ENCODE data around the gene GPR151. TPM values are rescaled to one million over a fixed set of nuclear protein-coding genes. Genes with fewer than 3 reads are reported as not detected.
"Not testable (repeated sequence)": the region's sequence is repeated elsewhere in the genome, so short reads cannot be mapped to it uniquely, and the experiment has no call there.

Gene GPR151
- total RNA-seq (2014; rRNA removed), result not detected in 2 replicates
- not detected for polyA plus RNA-seq (2012)

GRCh38 chr5:146516151-146516475 is at the start of gene GPR151:
Gene GPR151 (minus strand): TSS chr5:146516190. CDS start chr5:146516113, 77 bp downstream.
- no peak for DNase-seq (ENCODE audit: low read depth)

GRCh38 chr5:146564007-146564762 is 48.2 kb upstream of the GPR151 start:
- no peak for DNase-seq (ENCODE audit: low read depth)

DNA sequence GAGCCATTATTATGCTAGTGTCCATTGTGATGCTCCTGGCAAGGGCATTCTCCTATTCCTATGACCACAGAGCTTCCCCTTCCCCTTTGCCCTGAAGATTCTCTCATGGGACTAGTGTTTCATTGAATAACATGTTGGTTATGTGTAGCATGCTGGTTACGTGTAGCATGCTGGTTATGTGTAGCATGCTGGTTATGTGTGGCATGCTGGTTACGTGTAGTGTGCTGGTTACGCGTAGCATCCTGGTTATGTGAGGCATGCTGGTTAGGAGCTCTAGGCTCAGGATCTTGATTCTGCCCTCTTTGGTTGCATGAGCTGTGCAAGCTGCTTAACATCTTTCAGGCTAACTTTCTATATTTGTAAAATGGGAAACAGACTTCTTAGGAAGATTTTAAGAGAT is 46.5 kb upstream of the GPR151 start:
- no peak for DNase-seq (ENCODE audit: low read depth)

GRCh38 chr5:146561711-146562110 is 45.7 kb upstream of the GPR151 start:
- DNase-seq (ENCODE audit: low read depth), result no peak

DNA sequence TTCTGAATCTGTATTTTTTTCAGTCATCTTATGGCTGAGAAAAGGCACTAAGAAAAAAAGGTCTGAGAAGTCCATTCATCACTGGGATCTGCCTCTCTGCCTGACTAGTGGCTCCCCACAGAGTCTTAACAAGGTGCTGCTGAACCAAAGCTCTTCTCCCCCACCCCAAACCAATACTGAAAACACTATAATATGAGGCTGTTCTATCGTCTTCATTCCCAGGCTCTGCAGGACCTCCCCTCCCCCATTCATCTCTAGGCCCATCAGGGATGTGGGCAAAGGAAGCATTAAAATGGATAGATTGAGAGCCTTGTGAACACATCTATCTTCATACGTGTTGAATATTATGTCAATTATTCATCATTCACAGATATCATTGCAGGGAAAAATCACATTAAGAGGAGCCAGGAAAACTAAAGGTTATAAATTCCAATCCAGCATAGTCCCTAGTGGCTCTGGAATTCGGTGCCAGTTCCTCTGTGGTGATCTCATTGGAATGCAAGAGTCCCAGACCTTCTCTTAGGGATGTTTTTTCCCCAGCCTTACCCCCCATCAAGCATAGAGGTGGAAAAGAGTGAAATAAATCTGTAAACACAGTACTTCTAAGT is 44.3 kb upstream of the GPR151 start:
- peak; percentile 8 for DNase-seq (ENCODE audit: low read depth)

DNA sequence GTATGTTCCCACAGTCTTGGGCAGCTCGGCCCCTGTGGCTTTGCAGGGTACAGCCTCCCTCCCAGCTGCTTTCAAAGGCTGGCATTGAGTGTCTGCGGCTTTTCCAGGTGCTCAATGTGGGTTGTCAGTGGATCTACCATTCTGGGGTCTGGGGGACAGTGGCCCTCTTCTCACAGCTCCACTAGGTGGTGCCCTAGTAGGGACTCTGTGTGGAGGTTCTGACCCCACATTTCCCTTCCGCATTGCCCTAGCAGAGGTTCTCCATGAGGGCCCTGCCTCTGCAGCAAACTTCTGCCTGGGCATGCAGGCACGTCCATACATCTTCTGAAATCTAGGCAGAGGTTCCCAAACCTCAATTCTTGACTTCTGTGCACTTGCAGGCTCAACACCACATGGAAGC is 40.9 kb upstream of the GPR151 start:
- DNase-seq (ENCODE audit: low read depth), result not testable (repeated sequence)

GRCh38 chr5:146553446-146553845 is 37.5 kb upstream of the GPR151 start:
- DNase-seq (ENCODE audit: low read depth), result no peak

GRCh38 chr5:146549615-146550014 is 33.6 kb upstream of the GPR151 start:
- DNase-seq (ENCODE audit: low read depth), result no peak

- no peak for DNase-seq (ENCODE audit: low read depth)
Measured at GRCh38 chr5:146548781-146549449, 32.9 kb upstream of the GPR151 start.

DNA sequence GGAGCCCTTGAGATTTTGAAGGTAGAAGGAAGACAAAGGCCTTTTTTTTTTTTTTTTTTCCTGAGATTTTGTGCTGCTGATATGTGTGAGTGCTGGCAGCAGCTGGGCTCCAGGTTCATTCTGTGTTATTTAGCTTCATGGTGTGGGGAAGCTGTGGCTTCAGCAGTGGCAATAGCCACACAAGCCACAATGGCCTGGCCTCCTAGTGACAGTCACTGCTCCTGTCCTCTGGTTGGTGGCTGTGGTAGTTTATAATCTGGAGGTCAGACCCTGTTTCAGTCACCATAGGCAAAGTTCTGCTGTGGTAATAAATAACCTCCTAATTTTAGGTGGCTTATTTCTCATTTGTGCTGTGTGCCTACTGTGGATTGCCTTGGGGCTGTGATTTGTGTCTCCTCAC is 28.2 kb upstream of the GPR151 start:
- no peak for DNase-seq (ENCODE audit: low read depth)

GRCh38 chr5:146541958-146542849 is 26.2 kb upstream of the GPR151 start:
- peak; percentile 28 for DNase-seq (ENCODE audit: low read depth)

DNA sequence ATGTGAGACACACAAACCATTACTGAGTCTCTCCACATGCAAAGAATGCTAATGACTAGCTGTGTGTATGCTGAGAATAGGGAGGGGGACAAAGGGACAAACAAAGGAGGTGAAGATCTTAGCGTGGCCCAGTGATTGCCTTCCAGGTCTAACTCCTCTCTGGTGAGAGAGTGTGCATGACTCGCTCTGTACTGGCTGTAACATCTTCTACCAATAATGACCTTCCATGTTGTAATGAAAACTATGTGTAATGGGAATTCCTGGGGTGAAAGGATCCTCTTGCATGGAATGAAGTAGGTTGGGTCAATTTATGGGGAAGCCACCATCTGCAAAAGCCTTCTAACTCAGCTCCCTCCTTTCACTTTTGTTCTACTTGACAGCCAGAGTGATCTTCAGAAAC is 24.4 kb upstream of the GPR151 start:
- DNase-seq (ENCODE audit: low read depth), result no peak

- no peak for DNase-seq (ENCODE audit: low read depth)
Measured at GRCh38 chr5:146539973-146540372, 24.0 kb upstream of the GPR151 start.

- DNase-seq (ENCODE audit: low read depth), result no peak
Measured at GRCh38 chr5:146538432-146538831, 22.4 kb upstream of the GPR151 start.

GRCh38 chr5:146533882-146534281 is 17.9 kb upstream of the GPR151 start:
- DNase-seq (ENCODE audit: low read depth), result no peak

DNA sequence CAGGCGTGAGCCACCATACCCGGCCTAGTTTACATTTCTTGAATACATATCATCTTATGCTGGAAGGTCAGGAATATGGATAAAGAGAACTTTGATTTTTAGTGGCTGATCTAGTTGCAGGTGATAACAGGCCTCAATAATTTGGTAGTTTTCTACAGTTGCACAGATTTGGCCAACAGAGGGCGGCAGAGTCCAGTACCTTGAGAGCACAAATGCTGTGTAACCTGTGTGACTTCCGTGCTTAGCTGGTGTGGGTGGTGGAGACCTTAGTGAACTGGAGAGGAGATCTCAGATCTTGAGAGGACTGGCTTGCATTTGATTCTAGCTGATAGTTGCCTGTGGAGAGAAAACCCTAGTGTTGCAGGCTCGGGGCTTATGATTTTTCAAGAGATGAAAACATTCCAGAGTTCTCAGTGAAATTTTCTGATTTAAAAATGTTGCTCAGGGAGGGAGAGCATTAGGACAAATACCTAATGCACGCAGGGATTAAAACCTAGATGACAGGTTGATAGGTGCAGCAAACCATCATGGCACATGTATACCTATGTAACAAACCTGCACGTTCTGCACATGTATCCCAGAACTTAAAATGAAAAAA is 17.4 kb upstream of the GPR151 start:
- peak; percentile 51 for DNase-seq (ENCODE audit: low read depth)

GRCh38 chr5:146529984-146530383 is 14.0 kb upstream of the GPR151 start:
- DNase-seq (ENCODE audit: low read depth), result no peak

DNA sequence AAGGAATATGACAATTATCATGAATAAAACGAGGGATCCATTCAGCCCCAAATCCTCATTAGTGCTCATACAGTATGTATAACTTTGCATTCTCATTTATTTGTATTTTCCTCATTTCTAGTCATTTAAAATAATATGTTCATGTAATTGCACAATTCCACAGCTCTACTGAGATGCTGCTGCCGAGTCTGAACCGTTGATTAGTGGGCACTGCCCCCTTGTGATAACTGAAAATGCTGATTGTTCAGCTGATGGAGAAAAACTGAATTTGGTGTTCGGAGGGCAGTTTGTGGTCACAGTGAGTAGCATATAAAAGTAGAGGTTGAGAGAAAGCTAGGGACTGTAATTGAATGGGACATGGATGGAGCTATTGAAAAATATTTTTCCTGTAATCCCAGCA is 12.2 kb upstream of the GPR151 start:
- peak; percentile 21 for DNase-seq (ENCODE audit: low read depth)

DNA sequence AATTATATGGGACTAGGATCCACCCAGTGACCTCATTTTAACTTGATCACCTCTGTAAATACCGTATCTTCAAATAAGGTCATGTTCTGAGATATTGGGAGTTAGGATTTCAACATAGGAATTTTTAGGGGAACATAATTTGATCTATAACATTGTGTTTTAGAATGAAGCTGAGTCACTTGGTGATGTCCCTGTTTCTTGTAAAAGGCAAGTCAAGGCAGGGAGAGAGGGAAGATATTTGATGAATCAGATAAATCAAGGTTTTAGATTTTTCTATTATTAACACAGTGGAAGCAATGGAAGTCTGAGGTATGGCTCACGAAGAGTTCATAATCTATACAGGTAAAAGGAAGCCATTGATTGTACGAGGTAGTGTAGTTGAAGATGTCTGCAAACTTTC is 11.8 kb upstream of the GPR151 start:
- no peak for DNase-seq (ENCODE audit: low read depth)

- no peak for DNase-seq (ENCODE audit: low read depth)
Measured at GRCh38 chr5:146523698-146524097, 7.7 kb upstream of the GPR151 start.

GRCh38 chr5:146521403-146522106 is 5.6 kb upstream of the GPR151 start:
- no peak for DNase-seq (ENCODE audit: low read depth)
